GM21390 (cell line): ENCODE measurements around the gene NFATC2.

Experiments used
- ATAC-seq: cut with Tn5 transposase; IDR thresholded peaks from one replicate; pipeline ENCODE4 v1.9.1; 2021; ENCODE audit not compliant: unreplicated experiment

Gene NFATC2

GRCh38 chr20:51339721-51340450, 202.6 kb downstream of the NFATC2 start:
- no peak for ATAC-seq

- no peak for ATAC-seq
Measured at GRCh38 chr20:51338692-51339440, 203.7 kb downstream of the NFATC2 start.

DNA sequence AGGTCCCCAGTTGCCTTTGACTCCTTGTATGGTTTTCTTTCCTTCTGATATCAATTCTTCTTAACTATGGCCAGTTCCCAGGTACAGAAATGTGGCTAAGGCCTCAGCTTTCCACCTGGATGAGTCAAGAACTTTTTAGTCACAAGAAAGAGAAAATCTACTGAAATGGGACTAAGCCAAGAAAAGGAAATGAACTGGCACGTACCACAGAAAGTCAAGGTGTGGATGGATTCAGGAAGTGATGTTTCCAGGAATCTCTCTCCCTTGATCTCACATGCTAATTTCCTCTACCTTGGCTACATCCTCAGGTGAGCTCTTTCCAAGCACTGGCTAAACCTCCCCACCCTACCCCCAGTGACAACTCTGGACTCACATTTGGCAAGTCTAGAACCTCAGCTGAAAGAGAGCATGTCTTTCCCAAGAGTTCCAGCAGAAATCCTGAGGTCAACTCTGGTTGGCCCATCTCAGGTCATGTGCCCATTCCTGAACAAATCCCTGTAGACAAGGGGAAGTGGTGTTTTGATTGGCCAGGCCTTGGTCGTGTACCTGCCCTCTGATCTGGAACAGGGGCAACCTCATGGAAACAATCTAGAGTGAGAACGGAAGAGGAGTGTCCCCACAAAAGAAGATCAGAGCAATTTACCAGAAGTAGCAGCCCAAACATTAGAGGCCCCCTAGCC, 205.3 kb downstream of the NFATC2 start:
- no peak for ATAC-seq
